SH-SY5Y (cell line): ENCODE results near the gene TBL3.

Source experiments
- GATA2 ChIP-seq: IDR thresholded peaks from 2 replicates; pipeline ENCODE4 v1.6.1; 2011; ENCODE audit warnings: mild to moderate bottlenecking, low read depth, low read length
- GATA3 ChIP-seq: IDR thresholded peaks from 2 replicates; pipeline ENCODE4 v1.6.1; 2011; ENCODE audit warnings: low read depth, mild to moderate bottlenecking, low read length, moderate library complexity

GRCh38 chr16:1923299-1924034 lies 48.4 kb upstream of the TBL3 start:
- TF ChIP-seq GATA3: no peak
- TF ChIP-seq GATA2: no peak
